MM.1S (cell line): ENCODE measurements around the gene PATJ.

ENCODE experiments used
- DNase-seq: peaks from one replicate; pipeline ENCODE4 v3.0.0-alpha.2; 2015
- H2AFZ ChIP-seq: fragments of 300-600 bp; sonication (generic); 2 replicates; pipeline ENCODE4 v1.6.0; 2016; ENCODE audit warnings: antibody characterized with exemption, low read length
- H3F3A ChIP-seq: fragments of 300-600 bp; sonication (generic); 2 replicates; pipeline ENCODE4 v1.6.1; 2016; ENCODE audit warnings: mild to moderate bottlenecking, antibody characterized with exemption, low read length, moderate library complexity, mixed read lengths; ENCODE audit not compliant: insufficient read depth
- H3K27ac ChIP-seq: fragments of 300-600 bp; sonication (generic); 2 replicates; pipeline ENCODE4 v1.5.1; 2016; ENCODE audit warnings: mild to moderate bottlenecking, low read length
- H3K27me3 ChIP-seq: fragments of 300-600 bp; sonication (generic); replicated peaks from 2 replicates; pipeline ENCODE4 v1.6.0; 2016; ENCODE audit warnings: low read length; ENCODE audit not compliant: insufficient read depth
- H3K36me3 ChIP-seq: fragments of 300-600 bp; sonication (generic); replicated peaks from 2 replicates; pipeline ENCODE4 v1.6.1; 2016; ENCODE audit warnings: mild to moderate bottlenecking, low read length, mixed read lengths; ENCODE audit not compliant: insufficient read depth
- H3K4me1 ChIP-seq: fragments of 300-600 bp; sonication (generic); 2 replicates; pipeline ENCODE4 v1.6.1; 2016; ENCODE audit warnings: low read length, mixed read lengths
- H3K4me2 ChIP-seq: fragments of 300-600 bp; sonication (generic); 2 replicates; pipeline ENCODE4 v1.6.0; 2016; ENCODE audit warnings: low read depth, low read length
- H3K4me3 ChIP-seq: fragments of 300-600 bp; sonication (generic); 2 replicates; pipeline ENCODE4 v1.5.1; 2016; ENCODE audit warnings: low read length, mixed read lengths
- H3K79me2 ChIP-seq: fragments of 300-600 bp; sonication (generic); 2 replicates; pipeline ENCODE4 v1.6.1; 2016; ENCODE audit warnings: mixed run types, low read length, mixed read lengths
- H3K9ac ChIP-seq: fragments of 300-600 bp; sonication (generic); 2 replicates; pipeline ENCODE4 v1.6.1; 2016; ENCODE audit warnings: low read length, mixed read lengths
- H3K9me2 ChIP-seq: fragments of 300-600 bp; sonication (generic); replicated peaks from 2 replicates; pipeline ENCODE4 v1.6.1; 2016; ENCODE audit warnings: mild to moderate bottlenecking, low read length, mixed read lengths; ENCODE audit not compliant: insufficient read depth
- H3K9me3 ChIP-seq: fragments of 300-600 bp; sonication (generic); replicated peaks from 2 replicates; pipeline ENCODE4 v1.6.1; 2016; ENCODE audit warnings: mild to moderate bottlenecking, low read length, mixed read lengths; ENCODE audit not compliant: insufficient read depth
- H4K20me1 ChIP-seq: fragments of 300-600 bp; sonication (generic); 2 replicates; pipeline ENCODE4 v1.6.1; 2016; ENCODE audit warnings: mild to moderate bottlenecking, low read length, moderate library complexity, mixed read lengths; ENCODE audit not compliant: insufficient read depth
- CTCF ChIP-seq: fragments of 300-600 bp; sonication (generic); IDR thresholded peaks from 2 replicates; pipeline ENCODE4 v1.5.1; 2016; ENCODE audit warnings: antibody characterized with exemption, low read length, mixed read lengths
- EZH2 ChIP-seq: fragments of 300-600 bp; sonication (generic); optimal IDR thresholded peaks from 2 replicates; pipeline ENCODE3; 2017; ENCODE audit warnings: low read depth, mild to moderate bottlenecking, antibody characterized with exemption, low read length, mixed read lengths
- EZH2phosphoT487 ChIP-seq: fragments of 300-600 bp; sonication (generic); IDR thresholded peaks from 2 replicates; pipeline ENCODE4 v1.6.1; 2018; ENCODE audit warnings: antibody characterized with exemption, low read length

The PATJ gene

DNA sequence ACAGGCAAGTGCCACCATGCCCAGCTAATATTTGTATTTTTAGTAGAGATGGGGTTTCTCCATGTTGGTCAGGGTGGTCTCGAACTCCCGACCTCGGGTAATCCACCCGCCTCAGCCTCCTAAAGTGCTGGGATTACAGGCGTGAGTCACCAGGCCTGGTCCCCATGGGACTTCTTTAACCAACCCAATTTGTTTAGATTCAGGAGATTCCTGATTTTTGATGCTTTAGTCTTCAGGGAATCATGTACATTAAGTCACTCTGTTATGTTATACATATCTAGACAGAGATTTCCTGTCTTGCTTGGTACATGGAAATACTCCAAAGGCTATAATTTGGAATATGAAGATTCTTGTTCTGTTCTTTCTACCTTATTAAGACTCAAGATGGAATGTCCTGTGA is 250.0 kb downstream of the PATJ start:
- Histone ChIP-seq H3F3A (no peaks in the 10 kb centered on the region), H3K79me2 (no peaks in the 10 kb centered on the region), H3K27ac (no peak overlapping the region), H3K36me3 (no peaks in the 10 kb centered on the region), H3K27me3 (no peaks in the 10 kb centered on the region), H2AFZ (no peak overlapping the region), H4K20me1 (no peaks in the 10 kb centered on the region), H3K4me1 (no peaks in the 10 kb centered on the region), H3K9me3 (no peaks in the 10 kb centered on the region), H3K4me3 (no peak overlapping the region), H3K9me2 (no peaks in the 10 kb centered on the region), H3K4me2 (no peak overlapping the region), H3K9ac (no peak overlapping the region)
- DNase-seq: no peak
- TF ChIP-seq EZH2 (no peak), CTCF (no peak), EZH2phosphoT487 (no peak)

GRCh38 chr1:61993331-61993961 is 251.2 kb downstream of the PATJ start:
- TF ChIP-seq EZH2: no peak
- no peak for TF ChIP-seq CTCF
- TF ChIP-seq EZH2phosphoT487: no peak
- H3K36me3 ChIP-seq: no peaks in the 10 kb centered on the region
- H3K4me2 ChIP-seq: no peak overlapping the region
- no peak overlapping the region for H2AFZ ChIP-seq
- no peaks in the 10 kb centered on the region for H3F3A ChIP-seq
- H3K9me3 ChIP-seq: no peaks in the 10 kb centered on the region
- DNase-seq: no peak
- no peaks in the 10 kb centered on the region for H3K27me3 ChIP-seq
- no peaks in the 10 kb centered on the region for H3K9me2 ChIP-seq
- H3K79me2 ChIP-seq: no peaks in the 10 kb centered on the region
- H3K9ac ChIP-seq: no peak overlapping the region
- no peaks in the 10 kb centered on the region for H4K20me1 ChIP-seq
- H3K27ac ChIP-seq: no peak overlapping the region
- no peak overlapping the region for H3K4me3 ChIP-seq
- no peaks in the 10 kb centered on the region for H3K4me1 ChIP-seq

DNA sequence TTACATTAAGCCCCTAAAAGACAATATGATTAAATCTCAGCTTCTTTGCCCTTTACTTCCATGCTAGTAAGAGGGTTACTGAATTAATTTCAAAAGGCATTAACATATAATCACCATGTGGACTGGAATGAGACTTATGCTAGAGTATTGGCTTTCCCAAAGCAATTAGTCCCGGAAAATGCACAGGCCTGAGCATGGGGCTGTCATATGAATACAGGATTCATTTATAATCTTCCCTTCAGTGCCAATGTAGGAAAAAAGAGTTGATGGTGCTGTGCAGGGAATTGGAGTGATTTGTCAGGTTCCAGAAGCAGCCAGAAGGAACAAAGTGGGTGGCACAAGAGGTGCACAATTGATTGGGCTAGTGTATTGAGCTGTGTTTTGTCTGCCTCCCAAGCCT is 253.4 kb downstream of the PATJ start:
- Histone ChIP-seq H3K79me2 (no peaks in the 10 kb centered on the region), H3K4me1 (no peaks in the 10 kb centered on the region), H3K9me3 (no peaks in the 10 kb centered on the region), H3K4me3 (no peak overlapping the region), H3K27ac (no peak overlapping the region), H3K36me3 (no peaks in the 10 kb centered on the region), H3K27me3 (no peaks in the 10 kb centered on the region), H3K9ac (no peak overlapping the region), H4K20me1 (no peaks in the 10 kb centered on the region), H3K4me2 (no peak overlapping the region), H3F3A (no peaks in the 10 kb centered on the region), H2AFZ (no peak overlapping the region), H3K9me2 (no peaks in the 10 kb centered on the region)
- TF ChIP-seq CTCF (no peak), EZH2 (no peak), EZH2phosphoT487 (no peak)
- no peak for DNase-seq
